ENCODE data around the gene AHDC1.

Gene AHDC1

GRCh38 chr1:27515626-27516025 is 88.3 kb downstream of the AHDC1 start:
- no peak for DNase-seq (ENCODE audit: extremely low read depth, low read depth)
- no peak for TF ChIP-seq CTCF (IDR thresholded peaks at IDR 0.05; ENCODE audit: low read depth, low read length)

GRCh38 chr1:27513958-27514357 is 90.0 kb downstream of the AHDC1 start:
- DNase-seq (ENCODE audit: extremely low read depth, low read depth) = no peak
- TF ChIP-seq CTCF (IDR thresholded peaks at IDR 0.05; ENCODE audit: low read depth, low read length) = no peak

- no peak for TF ChIP-seq CTCF (IDR thresholded peaks at IDR 0.05; ENCODE audit: low read depth, low read length)
- no peak for DNase-seq (ENCODE audit: extremely low read depth, low read depth)
Observed at GRCh38 chr1:27513528-27513927, 90.4 kb downstream of the AHDC1 start.

- TF ChIP-seq CTCF (IDR thresholded peaks at IDR 0.05; ENCODE audit: low read depth, low read length) = no peak
Observed at GRCh38 chr1:27509127-27510080, 94.5 kb downstream of the AHDC1 start.

GRCh38 chr1:27507960-27508665 is 95.8 kb downstream of the AHDC1 start:
- no peak for DNase-seq (ENCODE audit: extremely low read depth, low read depth)
- no peak for TF ChIP-seq CTCF (IDR thresholded peaks at IDR 0.05; ENCODE audit: low read depth, low read length)

More at GRCh38 chr1:27509127-27510080, 94.5 kb downstream of the AHDC1 start:
- DNase-seq (ENCODE audit: extremely low read depth, low read depth) = no peak

- DNase-seq (ENCODE audit: extremely low read depth, low read depth) = no peak
- no peak for TF ChIP-seq CTCF (IDR thresholded peaks at IDR 0.05; ENCODE audit: low read depth, low read length)
Observed at GRCh38 chr1:27506703-27507102, 97.2 kb downstream of the AHDC1 start.

GRCh38 chr1:27505420-27505680 is 98.6 kb downstream of the AHDC1 start:
- TF ChIP-seq CTCF (IDR thresholded peaks at IDR 0.05; ENCODE audit: low read depth, low read length) = no peak
- no peak for DNase-seq (ENCODE audit: extremely low read depth, low read depth)

Measured in AG09319 (cell line).